Ishikawa (cell line): ENCODE data around the gene LRFN5.

Experiments used
- CEBPB ChIP-seq: IDR thresholded peaks from 2 replicates; pipeline ENCODE4 v1.6.1; 2012
- CREB1 ChIP-seq: IDR thresholded peaks from 2 replicates; pipeline ENCODE4 v1.6.1; 2012; ENCODE audit warnings: low read depth
- EGR1 ChIP-seq: IDR thresholded peaks from 2 replicates; pipeline ENCODE4 v1.6.1; 2012
- EP300 ChIP-seq: IDR thresholded peaks from 2 replicates; pipeline ENCODE4 v1.6.1; 2012; ENCODE audit warnings: borderline replicate concordance
- FOXM1 ChIP-seq: IDR thresholded peaks from 2 replicates; pipeline ENCODE4 v1.6.1; 2012; ENCODE audit warnings: low read depth, borderline replicate concordance
- MAX ChIP-seq: IDR thresholded peaks from 2 replicates; pipeline ENCODE4 v1.6.1; 2012
- NFIC ChIP-seq: IDR thresholded peaks from 2 replicates; pipeline ENCODE4 v1.6.1; 2012
- RAD21 ChIP-seq: IDR thresholded peaks from 2 replicates; pipeline ENCODE4 v1.6.1; 2012; ENCODE audit warnings: low read depth
- REST ChIP-seq: IDR thresholded peaks from 2 replicates; pipeline ENCODE4 v1.6.1; 2012; ENCODE audit warnings: low read depth, mild to moderate bottlenecking
- TAF1 ChIP-seq: IDR thresholded peaks from 2 replicates; pipeline ENCODE4 v1.6.1; 2012; ENCODE audit warnings: low read depth, mild to moderate bottlenecking
- TCF12 ChIP-seq: IDR thresholded peaks from 2 replicates; pipeline ENCODE4 v1.6.1; 2012; ENCODE audit warnings: low read depth
- TEAD4 ChIP-seq: IDR thresholded peaks from 2 replicates; pipeline ENCODE4 v1.6.1; 2012
- USF1 ChIP-seq: IDR thresholded peaks from 2 replicates; pipeline ENCODE4 v1.6.1; 2012
- YY1 ChIP-seq: IDR thresholded peaks from 2 replicates; pipeline ENCODE4 v1.6.1; 2012; ENCODE audit warnings: low read depth
- ZBTB7A ChIP-seq: IDR thresholded peaks from 2 replicates; pipeline ENCODE4 v1.6.1; 2012; ENCODE audit warnings: low read depth

The LRFN5 gene

GRCh38 chr14:41663473-41663850 is 56.8 kb downstream of the LRFN5 start:
- no peak for TF ChIP-seq REST
- TF ChIP-seq TEAD4 = no peak
- TF ChIP-seq RAD21 = no peak
- no peak for TF ChIP-seq FOXM1
- no peak for TF ChIP-seq CREB1
- TF ChIP-seq EP300 = no peak
- no peak for TF ChIP-seq USF1
- no peak for TF ChIP-seq EGR1
- no peak for TF ChIP-seq YY1
- no peak for TF ChIP-seq ZBTB7A
- no peak for TF ChIP-seq MAX
- no peak for TF ChIP-seq CEBPB

GRCh38 chr14:41666301-41666700 is 59.6 kb downstream of the LRFN5 start:
- TF ChIP-seq USF1 = no peak
- TF ChIP-seq TAF1 = no peak
- no peak for TF ChIP-seq REST
- TF ChIP-seq CREB1 = no peak
- TF ChIP-seq RAD21 = no peak
- no peak for TF ChIP-seq FOXM1
- no peak for TF ChIP-seq EGR1
- TF ChIP-seq TEAD4 = no peak
- no peak for TF ChIP-seq YY1
- TF ChIP-seq MAX = no peak
- TF ChIP-seq NFIC = no peak
- TF ChIP-seq ZBTB7A = no peak
- no peak for TF ChIP-seq CEBPB
- TF ChIP-seq TCF12 = no peak
- no peak for TF ChIP-seq EP300

- TF ChIP-seq REST = no peak
- no peak for TF ChIP-seq CREB1
- no peak for TF ChIP-seq RAD21
- no peak for TF ChIP-seq TCF12
- no peak for TF ChIP-seq EGR1
- no peak for TF ChIP-seq YY1
- no peak for TF ChIP-seq EP300
- no peak for TF ChIP-seq FOXM1
- no peak for TF ChIP-seq USF1
- no peak for TF ChIP-seq NFIC
- no peak for TF ChIP-seq MAX
- TF ChIP-seq ZBTB7A = no peak
- no peak for TF ChIP-seq TEAD4
- TF ChIP-seq CEBPB = no peak
- TF ChIP-seq TAF1 = no peak
Measured at GRCh38 chr14:41668356-41668755, 61.7 kb downstream of the LRFN5 start.

GRCh38 chr14:41699486-41699885 is 92.8 kb downstream of the LRFN5 start:
- no peak for TF ChIP-seq NFIC
- TF ChIP-seq TEAD4 = no peak
- no peak for TF ChIP-seq TCF12
- no peak for TF ChIP-seq ZBTB7A
